ENCODE data around the gene SF3B4.
A peak's percentile ranks its signal among the peaks of the same experiment; 100 is the strongest.
"Not testable (repeated sequence)": the region's sequence is repeated elsewhere in the genome, so short reads cannot be mapped to it uniquely, and the experiment has no call there.

The SF3B4 gene

DNA sequence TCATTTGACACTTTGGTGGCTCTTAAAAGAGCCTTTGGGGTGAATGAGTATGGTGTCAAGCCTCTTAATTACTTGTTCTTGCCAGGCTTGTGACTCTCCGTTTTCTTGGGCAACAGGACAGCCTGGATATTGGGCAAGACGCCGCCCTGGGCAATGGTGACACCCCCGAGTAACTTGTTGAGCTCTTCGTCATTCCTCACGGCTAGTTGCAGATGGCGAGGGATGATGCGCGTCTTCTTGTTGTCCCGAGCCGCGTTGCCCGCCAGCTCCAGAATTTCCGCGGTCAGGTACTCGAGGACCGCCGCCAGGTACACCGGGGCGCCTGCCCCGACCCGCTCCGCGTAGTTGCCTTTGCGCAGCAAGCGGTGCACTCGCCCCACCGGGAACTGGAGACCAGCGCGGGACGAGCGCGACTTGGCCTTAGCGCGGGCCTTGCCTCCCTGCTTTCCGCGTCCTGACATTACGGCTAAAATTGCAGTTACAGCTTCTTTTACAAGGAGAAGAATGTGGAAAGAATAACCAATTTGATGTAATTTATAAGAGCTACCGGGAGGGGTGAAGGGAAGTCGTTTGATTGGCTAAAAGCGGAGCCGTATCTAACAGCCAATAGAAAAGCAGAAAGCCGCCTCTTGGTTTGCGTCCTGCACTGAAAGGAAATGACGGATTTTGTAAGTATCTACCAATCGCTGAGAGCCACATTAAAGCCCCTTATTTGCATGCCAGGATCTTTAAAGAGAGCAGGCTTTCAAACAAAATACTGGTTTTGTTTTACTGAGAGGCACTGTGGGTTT lies 40.0 kb downstream of the SF3B4 start:
- DNase-seq = peak; percentile 99

GRCh38 chr1:149887196-149887455 lies 40.5 kb downstream of the SF3B4 start:
- not testable (repeated sequence) for DNase-seq

- DNase-seq = peak; percentile 99
These were observed 41.0 kb downstream of the SF3B4 start for GRCh38 chr1:149886396-149887195.

DNA sequence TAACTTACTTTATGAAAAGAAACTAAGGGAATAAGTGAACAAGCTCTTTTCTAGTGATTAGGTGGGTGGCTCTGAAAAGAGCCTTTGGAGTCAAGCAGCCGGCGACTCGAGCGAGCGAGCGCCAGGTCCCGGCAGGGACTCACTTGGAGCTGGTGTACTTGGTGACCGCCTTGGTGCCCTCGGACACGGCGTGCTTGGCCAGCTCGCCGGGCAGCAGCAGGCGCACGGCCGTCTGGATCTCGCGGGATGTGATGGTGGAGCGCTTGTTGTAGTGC lies 41.5 kb downstream of the SF3B4 start:
- DNase-seq = not testable (repeated sequence)

DNA sequence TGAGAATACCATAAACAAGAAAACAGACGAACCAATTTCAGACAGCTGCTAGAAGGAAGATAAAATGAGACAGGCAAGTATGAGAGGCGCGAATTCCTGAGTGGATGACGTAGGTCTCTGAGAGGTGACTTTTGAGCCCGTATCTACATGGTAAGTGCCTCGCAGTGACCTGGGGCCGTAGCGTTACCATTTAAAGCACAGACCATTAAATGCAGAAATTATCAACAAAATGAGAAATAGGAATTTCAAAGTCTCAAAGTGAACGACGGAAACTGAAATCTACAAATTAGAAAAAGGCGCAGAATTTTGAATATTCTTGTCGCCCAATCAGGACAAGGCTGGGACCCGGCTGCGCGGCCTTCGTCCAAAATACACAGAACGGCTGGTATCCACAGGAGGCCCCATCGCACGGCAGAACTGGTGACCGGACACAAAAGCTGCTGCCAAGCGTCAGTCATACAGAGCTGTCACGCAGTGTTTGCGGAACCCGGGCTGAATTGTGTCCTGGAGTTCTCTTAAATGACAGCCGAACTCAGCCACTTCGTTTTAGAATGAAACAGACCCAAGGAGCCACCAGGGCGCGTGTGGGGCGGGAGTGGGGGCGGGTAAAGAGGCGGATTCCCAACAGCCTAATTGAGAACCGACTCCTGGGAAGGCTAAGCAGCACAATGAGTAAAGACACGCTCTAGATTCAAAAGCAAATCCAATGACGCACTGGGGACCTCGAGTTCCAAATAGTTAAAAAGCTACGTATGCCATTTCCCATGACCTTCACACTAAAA lies 42.1 kb downstream of the SF3B4 start:
- DNase-seq = peak; percentile 96

GRCh38 chr1:149884433-149885338 lies 42.9 kb downstream of the SF3B4 start:
- peak; percentile 93 for DNase-seq

GRCh38 chr1:149883598-149884247 lies 43.9 kb downstream of the SF3B4 start:
- no peak for DNase-seq

DNA sequence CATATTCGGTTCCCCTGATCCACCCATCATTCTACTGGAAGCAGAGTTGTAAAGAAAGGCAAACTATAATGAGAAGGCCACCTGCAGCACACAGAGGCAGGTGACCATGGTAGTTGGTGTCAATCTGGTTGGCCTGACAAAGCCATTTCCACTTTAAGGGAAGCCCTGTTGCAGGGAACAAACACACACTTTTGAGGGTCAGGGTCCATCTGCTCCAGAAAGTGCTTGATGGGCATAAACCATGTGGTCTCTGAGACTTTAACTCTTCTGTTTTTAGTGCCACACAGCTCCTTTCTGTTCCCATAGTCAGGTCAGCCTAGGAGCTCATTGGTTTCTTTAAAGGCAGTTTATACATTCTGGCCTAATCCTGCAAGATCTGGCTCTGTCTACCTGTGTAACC lies 45.7 kb downstream of the SF3B4 start:
- DNase-seq = no peak

- DNase-seq = peak; percentile 18
These were observed 48.0 kb downstream of the SF3B4 start for GRCh38 chr1:149879556-149879955.

GRCh38 chr1:149877211-149877946 lies 50.2 kb downstream of the SF3B4 start:
- DNase-seq = no peak

All from hematopoietic multipotent progenitor cell treated with erythropoietin and hydrocortisone succinate and interleukin-3 and kit ligand, for 4 days (in vitro differentiated cells).